Measurements from ENCODE around the gene TRAPPC6A. TPM values are rescaled to one million over a fixed set of nuclear protein-coding genes. Genes with fewer than 3 reads are reported as not detected.

The TRAPPC6A gene
- total and polyA plus RNA-seq, 3 experiments from 2014 or later = 22.7 to 151 (median 24.3) TPM

GRCh38 chr19:45160870-45161737 lies 16.9 kb downstream of the TRAPPC6A start, which contains the start of gene NKPD1:
Gene NKPD1, minus strand, starts transcription at chr19:45160982. Its CDS starts 832 bp downstream, at chr19:45160150.
- Mint-ChIP-seq H3K36me3 (no peaks in the 10 kb centered on the region), H3K27me3 (peaks cover 5 to 10% of the 10 kb centered on the region in 2 donors), H3K4me1 (peaks cover 8 to 20% (median 15%) of the 10 kb centered on the region in 3 donors), H3K9me3 (no peaks in the 10 kb centered on the region), H3K4me3 (no peak within 1 kb of the TSS), H3K27ac (peak within 1 kb of the TSS in 2 of 8 donors; percentile 50 to 64)
- no peak for DNase-seq
- H3K27ac ChIP-seq (ENCODE audit: low read depth, low read length) = no peak within 1 kb of the TSS
- peaks cover 18% of the 10 kb centered on the region for H3K4me1 ChIP-seq (ENCODE audit: insufficient read depth, low read length)
- POLR2A ChIA-PET = no interaction called here
- H3K36me3 ChIP-seq (ENCODE audit: insufficient read depth, low read length) = no peaks in the 10 kb centered on the region
- H3K27me3 ChIP-seq (ENCODE audit: insufficient read depth, low read length, poor library complexity, severe bottlenecking) = peaks cover 3% of the 10 kb centered on the region
- H3K4me3 ChIP-seq (ENCODE audit: low read length) = no peak within 1 kb of the TSS
- H3K9me3 ChIP-seq (ENCODE audit: low read length) = no peaks in the 10 kb centered on the region
- CTCF ChIA-PET = no interaction called here

GRCh38 chr19:45159971-45160324 lies 18.1 kb downstream of the TRAPPC6A start:
- Mint-ChIP-seq H3K36me3 (no peaks in the 10 kb centered on the region), H3K4me1 (peaks cover 8 to 16% (median 12%) of the 10 kb centered on the region in 3 donors), H3K9me3 (no peaks in the 10 kb centered on the region), H3K4me3 (no peak overlapping the region), H3K27me3 (peaks cover 7 to 15% of the 10 kb centered on the region in 2 donors), H3K27ac (peak overlapping the region in 1 of 8 donors; percentile 50)
- no peak overlapping the region for H3K4me3 ChIP-seq (ENCODE audit: low read length)
- H3K36me3 ChIP-seq (ENCODE audit: insufficient read depth, low read length) = no peaks in the 10 kb centered on the region
- peaks cover 13% of the 10 kb centered on the region for H3K4me1 ChIP-seq (ENCODE audit: insufficient read depth, low read length)
- H3K9me3 ChIP-seq (ENCODE audit: low read length) = no peaks in the 10 kb centered on the region
- H3K27ac ChIP-seq (ENCODE audit: low read depth, low read length) = no peak overlapping the region
- DNase-seq = no peak
- POLR2A ChIA-PET = interaction anchor here (0.6 kb wide), 1 partner anchor 14 kb away, joined by 3 read pairs; no protein-coding TSS in a partner anchor
- CTCF ChIA-PET = no interaction called here
- H3K27me3 ChIP-seq (ENCODE audit: insufficient read depth, low read length, poor library complexity, severe bottlenecking) = peaks cover 3% of the 10 kb centered on the region

- peaks cover 7 to 16% of the 10 kb centered on the region in 2 donors for H3K27me3 Mint-ChIP-seq
- Histone ChIP-seq H3K9me3 (ENCODE audit: low read length) (no peaks in the 10 kb centered on the region), H3K27me3 (ENCODE audit: insufficient read depth, low read length, poor library complexity, severe bottlenecking) (peaks cover 3% of the 10 kb centered on the region), H3K4me1 (ENCODE audit: insufficient read depth, low read length) (peaks cover 7% of the 10 kb centered on the region), H3K4me3 (ENCODE audit: low read length) (no peak overlapping the region), H3K36me3 (ENCODE audit: insufficient read depth, low read length) (no peaks in the 10 kb centered on the region), H3K27ac (ENCODE audit: low read depth, low read length) (no peak overlapping the region)
- ChIA-PET CTCF (no interaction called here), POLR2A (interaction anchor here (0.6 kb wide), 1 partner anchor 14 kb away, joined by 3 read pairs; no protein-coding TSS in a partner anchor)
- peak overlapping the region in 2 of 8 donors; percentile 43 to 73 for H3K27ac Mint-ChIP-seq
- no peaks in the 10 kb centered on the region for H3K36me3 Mint-ChIP-seq
- peaks cover 8 to 12% (median 8%) of the 10 kb centered on the region in 3 donors for H3K4me1 Mint-ChIP-seq
- H3K4me3 Mint-ChIP-seq = no peak overlapping the region
- H3K9me3 Mint-ChIP-seq = no peaks in the 10 kb centered on the region
- no peak for DNase-seq
Measured at GRCh38 chr19:45159210-45159970, 18.6 kb downstream of the TRAPPC6A start.

- H3K27me3 Mint-ChIP-seq = peaks cover 7 to 19% of the 10 kb centered on the region in 2 donors
- H3K27ac ChIP-seq (ENCODE audit: low read depth, low read length) = no peak overlapping the region
- H3K36me3 Mint-ChIP-seq = no peaks in the 10 kb centered on the region
- no peaks in the 10 kb centered on the region for H3K36me3 ChIP-seq (ENCODE audit: insufficient read depth, low read length)
- peaks cover 5% of the 10 kb centered on the region for H3K4me1 ChIP-seq (ENCODE audit: insufficient read depth, low read length)
- no peaks in the 10 kb centered on the region for H3K9me3 Mint-ChIP-seq
- no peaks in the 10 kb centered on the region for H3K9me3 ChIP-seq (ENCODE audit: low read length)
- H3K4me1 Mint-ChIP-seq = peaks cover 6 to 12% (median 8%) of the 10 kb centered on the region in 3 donors
- H3K27me3 ChIP-seq (ENCODE audit: insufficient read depth, low read length, poor library complexity, severe bottlenecking) = peaks cover 6% of the 10 kb centered on the region
- DNase-seq = no peak
- no peak overlapping the region for H3K4me3 Mint-ChIP-seq
- H3K4me3 ChIP-seq (ENCODE audit: low read length) = no peak overlapping the region
- POLR2A ChIA-PET = no interaction called here
- H3K27ac Mint-ChIP-seq = peak overlapping the region in 2 of 8 donors; percentile 43 to 73
- CTCF ChIA-PET = no interaction called here
Measured at GRCh38 chr19:45158503-45159209, 19.4 kb downstream of the TRAPPC6A start.

GRCh38 chr19:45156751-45157150 lies 21.3 kb downstream of the TRAPPC6A start:
- CTCF ChIA-PET = no interaction called here

GRCh38 chr19:45156011-45156630 lies 21.9 kb downstream of the TRAPPC6A start:
- CTCF ChIA-PET = no interaction called here
- H3K27me3 Mint-ChIP-seq = peaks cover 12 to 19% of the 10 kb centered on the region in 2 donors

More at GRCh38 chr19:45156751-45157150, 21.3 kb downstream of the TRAPPC6A start:
- H3K27ac Mint-ChIP-seq = peak overlapping the region in 2 of 8 donors; percentile 32 to 88
- peak overlapping the region in 2 of 7 donors; percentile 25 to 69 for H3K4me3 Mint-ChIP-seq
- H3K27me3 Mint-ChIP-seq = peaks cover 12 to 19% of the 10 kb centered on the region in 2 donors
- H3K4me1 Mint-ChIP-seq = peaks cover 12 to 22% (median 14%) of the 10 kb centered on the region in 3 donors
- Histone ChIP-seq H3K27me3 (ENCODE audit: insufficient read depth, low read length, poor library complexity, severe bottlenecking) (peaks cover 6% of the 10 kb centered on the region), H3K4me1 (ENCODE audit: insufficient read depth, low read length) (peaks cover 19% of the 10 kb centered on the region), H3K9me3 (ENCODE audit: low read length) (no peaks in the 10 kb centered on the region), H3K27ac (ENCODE audit: low read depth, low read length) (no peak overlapping the region), H3K4me3 (ENCODE audit: low read length) (no peak overlapping the region), H3K36me3 (ENCODE audit: insufficient read depth, low read length) (no peaks in the 10 kb centered on the region)
- no peaks in the 10 kb centered on the region for H3K36me3 Mint-ChIP-seq
- POLR2A ChIA-PET = no interaction called here
- no peak for DNase-seq
- H3K9me3 Mint-ChIP-seq = no peaks in the 10 kb centered on the region

GRCh38 chr19:45154064-45154827 lies 23.8 kb downstream of the TRAPPC6A start:
- Mint-ChIP-seq H3K4me3 (peak overlapping the region; percentile 13 to 88 (median 74)), H3K9me3 (no peaks in the 10 kb centered on the region), H3K27me3 (peaks cover 10 to 19% of the 10 kb centered on the region in 2 donors), H3K4me1 (peaks cover 17 to 31% (median 20%) of the 10 kb centered on the region in 3 donors), H3K27ac (peak overlapping the region in 5 of 8 donors; percentile 23 to 88 (median 54)), H3K36me3 (no peaks in the 10 kb centered on the region)
- Histone ChIP-seq H3K27ac (ENCODE audit: low read depth, low read length) (no peak overlapping the region), H3K36me3 (ENCODE audit: insufficient read depth, low read length) (no peaks in the 10 kb centered on the region), H3K4me3 (ENCODE audit: low read length) (peak overlapping the region; percentile 45), H3K27me3 (ENCODE audit: insufficient read depth, low read length, poor library complexity, severe bottlenecking) (peaks cover 6% of the 10 kb centered on the region), H3K9me3 (ENCODE audit: low read length) (no peaks in the 10 kb centered on the region), H3K4me1 (ENCODE audit: insufficient read depth, low read length) (peaks cover 19% of the 10 kb centered on the region)
- ChIA-PET CTCF (interaction anchor here (0.8 to 2.0 kb wide), 5 partner anchors 11 to 28 kb away, joined by 3 to 10 read pairs (median 5); partner anchors contain the start of genes BLOC1S3 and TRAPPC6A), POLR2A (interaction anchor here (1.4 to 2.2 kb wide), 3 partner anchors 10 to 24 kb away, joined by 4 to 19 read pairs (median 5); partner anchors contain the start of genes BLOC1S3 and TRAPPC6A)
- DNase-seq = no peak

More at GRCh38 chr19:45156011-45156630, 21.9 kb downstream of the TRAPPC6A start:
- Mint-ChIP-seq H3K36me3 (no peaks in the 10 kb centered on the region), H3K27ac (no peak overlapping the region), H3K4me1 (peaks cover 14 to 26% (median 16%) of the 10 kb centered on the region in 3 donors), H3K9me3 (no peaks in the 10 kb centered on the region), H3K4me3 (no peak overlapping the region)
- DNase-seq = no peak
- peaks cover 6% of the 10 kb centered on the region for H3K27me3 ChIP-seq (ENCODE audit: insufficient read depth, low read length, poor library complexity, severe bottlenecking)
- no peak overlapping the region for H3K27ac ChIP-seq (ENCODE audit: low read depth, low read length)
- H3K4me3 ChIP-seq (ENCODE audit: low read length) = no peak overlapping the region
- peaks cover 19% of the 10 kb centered on the region for H3K4me1 ChIP-seq (ENCODE audit: insufficient read depth, low read length)
- no peaks in the 10 kb centered on the region for H3K36me3 ChIP-seq (ENCODE audit: insufficient read depth, low read length)
- no peaks in the 10 kb centered on the region for H3K9me3 ChIP-seq (ENCODE audit: low read length)
- POLR2A ChIA-PET = no interaction called here

All from CD8-positive, alpha-beta memory T cell (primary cell).